ENCODE results near the gene TRA2B.

The TRA2B gene

DNA sequence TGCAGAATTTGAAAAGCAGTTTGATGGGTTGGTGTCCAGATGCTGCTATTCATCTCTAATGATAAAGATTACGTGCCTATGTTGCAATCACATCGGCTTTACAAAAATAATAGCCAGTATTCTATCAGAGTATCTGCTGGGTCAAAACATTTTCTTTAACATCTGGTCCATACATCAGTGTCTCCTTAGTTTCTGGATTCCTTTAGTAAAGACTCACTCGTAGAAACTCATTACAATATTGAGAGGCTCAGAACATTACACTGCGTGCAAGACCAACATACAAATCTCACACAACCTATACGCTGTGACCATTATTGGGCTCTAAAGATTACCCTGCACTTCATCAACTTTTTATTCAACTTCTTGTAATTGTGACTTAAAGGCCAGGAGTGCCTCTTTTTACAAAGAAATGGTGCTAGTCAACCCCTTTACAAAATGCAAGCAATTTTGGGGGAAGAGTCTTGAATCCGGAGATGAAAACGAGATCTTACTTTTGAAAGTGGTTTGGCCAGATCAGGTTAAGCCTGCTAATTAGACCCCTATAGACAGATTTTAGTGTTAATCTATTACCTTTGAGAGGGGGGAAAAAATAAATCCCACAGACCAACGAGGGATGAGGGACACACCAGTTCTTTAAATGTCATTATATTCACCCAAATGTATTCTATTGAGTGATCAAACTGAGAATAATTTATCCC is 2.9 kb downstream of the TRA2B start:
- Histone ChIP-seq H4K8ac (ENCODE audit: low read length) (no peak overlapping the region), H3K4ac (ENCODE audit: low read depth in 1 of 2, low read length in 2 of 2) (no peak overlapping the region), H2AFZ (ENCODE audit: low read depth, low read length) (no peak overlapping the region), H2BK5ac (ENCODE audit: low read depth, low read length, poor library complexity, severe bottlenecking) (no peak overlapping the region), H3K79me1 (replicated peaks; ENCODE audit: low read length, poor library complexity, severe bottlenecking) (no peaks in the 10 kb centered on the region), H3K9ac (ENCODE audit: low read length) (peak overlapping the region; percentile 100), H3K36me3 (ENCODE audit: control insufficient read depth in 1 of 2, insufficient read depth in 2 of 2, low read depth in 1 of 2, low read length in 2 of 2) (peaks cover 0 to 12% of the 10 kb centered on the region in 2 experiments), H3K27me3 (ENCODE audit: control insufficient read depth in 1 of 2, insufficient read depth in 1 of 2, low read length in 2 of 2) (no peaks in the 10 kb centered on the region), H2BK12ac (ENCODE audit: low read length in 2 of 2) (no peak overlapping the region), H4K91ac (ENCODE audit: low read length) (no peak overlapping the region), H3K23ac (ENCODE audit: low read length in 2 of 2) (no peak overlapping the region), H2BK15ac (ENCODE audit: low read depth, poor library complexity, severe bottlenecking) (no peak overlapping the region), H3K14ac (ENCODE audit: low read length in 2 of 2) (no peak overlapping the region), H3K27ac (ENCODE audit: low read length, poor library complexity, severe bottlenecking) (no peak overlapping the region), H2BK120ac (ENCODE audit: low read depth, low read length) (no peak overlapping the region), H3K4me2 (ENCODE audit: low read length, poor library complexity, severe bottlenecking) (peak overlapping the region; percentile 93), H2AK5ac (ENCODE audit: low read length, severe bottlenecking) (no peak overlapping the region), H3K4me3 (ENCODE audit: insufficient read depth in 1 of 2, low read depth in 1 of 2, low read length in 2 of 2) (peak overlapping the region in 1 of 2 experiments; percentile 100), H3K18ac (ENCODE audit: low read depth in 1 of 2, low read length in 2 of 2) (no peak overlapping the region), H3K9me3 (ENCODE audit: control insufficient read depth, low read length) (no peaks in the 10 kb centered on the region), H3K4me1 (ENCODE audit: control insufficient read depth, insufficient read depth, low read depth, low read length) (peaks cover under 1% of the 10 kb centered on the region)
- no peak for DNase-seq
- 0% methylated on average over 5 of the region's 8 CpGs for WGBS

DNA sequence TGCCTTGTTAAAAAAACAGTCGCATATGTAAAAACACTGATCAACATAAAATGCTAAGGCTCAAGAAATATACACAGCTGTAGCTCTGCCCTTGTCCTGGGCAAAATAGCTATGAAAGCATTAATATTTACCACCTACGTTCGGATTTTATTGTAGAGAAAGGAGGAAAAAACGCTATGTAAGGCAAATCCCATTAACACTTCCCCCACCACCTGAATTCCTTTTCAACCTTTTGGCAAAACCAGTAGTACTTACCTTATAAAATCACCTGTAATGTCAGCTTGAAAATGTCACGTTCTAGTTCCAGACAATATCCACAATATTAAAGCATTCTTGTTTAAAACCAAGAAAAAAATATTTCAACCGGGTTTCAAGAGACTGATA is 3.6 kb downstream of the TRA2B start:
- Histone ChIP-seq H3K18ac (ENCODE audit: low read depth in 1 of 2, low read length in 2 of 2) (no peak overlapping the region), H2BK120ac (ENCODE audit: low read depth, low read length) (no peak overlapping the region), H3K9me3 (ENCODE audit: control insufficient read depth, low read length) (no peaks in the 10 kb centered on the region), H2BK12ac (ENCODE audit: low read length in 2 of 2) (no peak overlapping the region), H3K27ac (ENCODE audit: low read length, poor library complexity, severe bottlenecking) (no peak overlapping the region), H3K27me3 (ENCODE audit: control insufficient read depth in 1 of 2, insufficient read depth in 1 of 2, low read length in 2 of 2) (no peaks in the 10 kb centered on the region), H2BK5ac (ENCODE audit: low read depth, low read length, poor library complexity, severe bottlenecking) (no peak overlapping the region), H3K23ac (ENCODE audit: low read length in 2 of 2) (no peak overlapping the region), H2AK5ac (ENCODE audit: low read length, severe bottlenecking) (no peak overlapping the region), H4K8ac (ENCODE audit: low read length) (no peak overlapping the region), H3K79me1 (replicated peaks; ENCODE audit: low read length, poor library complexity, severe bottlenecking) (no peaks in the 10 kb centered on the region), H3K36me3 (ENCODE audit: control insufficient read depth in 1 of 2, insufficient read depth in 2 of 2, low read depth in 1 of 2, low read length in 2 of 2) (peaks cover 2 to 15% of the 10 kb centered on the region in 2 experiments), H2AFZ (ENCODE audit: low read depth, low read length) (no peak overlapping the region), H3K9ac (ENCODE audit: low read length) (peak overlapping the region; percentile 100), H3K4me3 (ENCODE audit: insufficient read depth in 1 of 2, low read depth in 1 of 2, low read length in 2 of 2) (peak overlapping the region in 1 of 2 experiments; percentile 100), H3K4me2 (ENCODE audit: low read length, poor library complexity, severe bottlenecking) (peak overlapping the region; percentile 53), H3K4me1 (ENCODE audit: control insufficient read depth, insufficient read depth, low read depth, low read length) (peaks cover 2% of the 10 kb centered on the region), H4K91ac (ENCODE audit: low read length) (no peak overlapping the region), H2BK15ac (ENCODE audit: low read depth, poor library complexity, severe bottlenecking) (no peak overlapping the region), H3K14ac (ENCODE audit: low read length in 2 of 2) (no peak overlapping the region), H3K4ac (ENCODE audit: low read depth in 1 of 2, low read length in 2 of 2) (no peak overlapping the region)
- no peak for DNase-seq
- 3% methylated on average over 6 of the region's 6 CpGs for WGBS

DNA sequence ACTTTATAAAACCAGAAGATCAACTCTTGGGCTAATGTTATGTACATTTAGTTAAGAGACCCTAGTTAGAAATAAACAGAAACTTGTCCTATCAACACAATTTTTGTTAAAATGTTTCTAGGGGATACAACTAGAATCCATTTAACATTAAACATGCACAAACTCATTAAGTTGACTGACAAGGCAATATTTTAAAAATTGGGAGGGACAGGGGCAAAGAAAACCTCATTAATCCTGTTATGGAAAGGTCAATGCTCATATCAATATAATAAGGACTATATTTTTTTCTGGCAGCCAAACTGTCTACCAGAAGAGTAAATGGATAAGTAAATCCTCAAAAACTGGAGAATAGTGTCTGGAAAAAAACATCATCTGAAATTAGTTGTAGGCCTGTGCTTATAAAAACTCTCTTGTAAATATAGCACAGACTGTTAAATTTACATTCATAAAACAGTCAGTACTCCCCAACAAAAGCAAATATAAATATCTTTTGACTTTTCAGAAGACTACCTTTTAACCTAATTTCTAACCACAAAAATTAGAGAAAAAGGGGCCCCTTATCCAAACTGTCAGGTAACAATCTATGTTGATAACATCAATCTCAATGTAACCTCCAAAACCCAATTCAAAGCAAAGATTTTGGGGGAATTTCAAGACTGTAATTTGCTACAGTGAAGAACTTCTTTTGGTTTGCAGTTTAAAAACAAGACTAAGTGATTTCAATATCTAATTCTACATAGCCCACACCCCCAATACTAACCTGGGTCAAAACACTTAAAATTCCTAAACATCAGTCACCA is 4.2 kb downstream of the TRA2B start:
- Histone ChIP-seq H2AFZ (ENCODE audit: low read depth, low read length) (no peak overlapping the region), H3K23ac (ENCODE audit: low read length in 2 of 2) (no peak overlapping the region)

More for the DNA sequence above, 4.2 kb downstream of the TRA2B start:
- Histone ChIP-seq H3K79me1 (replicated peaks; ENCODE audit: low read length, poor library complexity, severe bottlenecking) (no peaks in the 10 kb centered on the region), H3K4me3 (ENCODE audit: insufficient read depth in 1 of 2, low read depth in 1 of 2, low read length in 2 of 2) (peak overlapping the region in 1 of 2 experiments; percentile 100), H2BK12ac (ENCODE audit: low read length in 2 of 2) (no peak overlapping the region), H3K18ac (ENCODE audit: low read depth in 1 of 2, low read length in 2 of 2) (no peak overlapping the region), H3K9ac (ENCODE audit: low read length) (peak overlapping the region; percentile 100), H3K9me3 (ENCODE audit: control insufficient read depth, low read length) (no peaks in the 10 kb centered on the region), H3K36me3 (ENCODE audit: control insufficient read depth in 1 of 2, insufficient read depth in 2 of 2, low read depth in 1 of 2, low read length in 2 of 2) (peaks cover 2 to 15% of the 10 kb centered on the region in 2 experiments), H3K27ac (ENCODE audit: low read length, poor library complexity, severe bottlenecking) (no peak overlapping the region), H3K4me2 (ENCODE audit: low read length, poor library complexity, severe bottlenecking) (peak overlapping the region; percentile 53), H2AK5ac (ENCODE audit: low read length, severe bottlenecking) (no peak overlapping the region), H2BK120ac (ENCODE audit: low read depth, low read length) (no peak overlapping the region), H4K91ac (ENCODE audit: low read length) (no peak overlapping the region), H3K4ac (ENCODE audit: low read depth in 1 of 2, low read length in 2 of 2) (no peak overlapping the region), H2BK15ac (ENCODE audit: low read depth, poor library complexity, severe bottlenecking) (no peak overlapping the region), H3K27me3 (ENCODE audit: control insufficient read depth in 1 of 2, insufficient read depth in 1 of 2, low read length in 2 of 2) (no peaks in the 10 kb centered on the region), H4K8ac (ENCODE audit: low read length) (no peak overlapping the region), H3K14ac (ENCODE audit: low read length in 2 of 2) (no peak overlapping the region), H3K4me1 (ENCODE audit: control insufficient read depth, insufficient read depth, low read depth, low read length) (peaks cover 2% of the 10 kb centered on the region), H2BK5ac (ENCODE audit: low read depth, low read length, poor library complexity, severe bottlenecking) (no peak overlapping the region)
- no peak for DNase-seq
